AG09319 (cell line): Measurements from ENCODE around the gene FRMPD4.
A peak's percentile ranks its signal among the peaks of the same experiment; 100 is the strongest.

Experiments
- DNase-seq: peaks from one replicate; pipeline ENCODE4 v3.0.0-alpha.2; 2010; ENCODE audit warnings: low read depth; ENCODE audit errors: extremely low read depth
- TF ChIP-seq, protein P1 (sequence below): IDR thresholded peaks from 2 replicates; pipeline ENCODE4 v1.5.1; 2011; ENCODE audit warnings: low read depth, mild to moderate bottlenecking, inconsistent platforms, low read length, moderate library complexity

FRMPD4 gene

DNA sequence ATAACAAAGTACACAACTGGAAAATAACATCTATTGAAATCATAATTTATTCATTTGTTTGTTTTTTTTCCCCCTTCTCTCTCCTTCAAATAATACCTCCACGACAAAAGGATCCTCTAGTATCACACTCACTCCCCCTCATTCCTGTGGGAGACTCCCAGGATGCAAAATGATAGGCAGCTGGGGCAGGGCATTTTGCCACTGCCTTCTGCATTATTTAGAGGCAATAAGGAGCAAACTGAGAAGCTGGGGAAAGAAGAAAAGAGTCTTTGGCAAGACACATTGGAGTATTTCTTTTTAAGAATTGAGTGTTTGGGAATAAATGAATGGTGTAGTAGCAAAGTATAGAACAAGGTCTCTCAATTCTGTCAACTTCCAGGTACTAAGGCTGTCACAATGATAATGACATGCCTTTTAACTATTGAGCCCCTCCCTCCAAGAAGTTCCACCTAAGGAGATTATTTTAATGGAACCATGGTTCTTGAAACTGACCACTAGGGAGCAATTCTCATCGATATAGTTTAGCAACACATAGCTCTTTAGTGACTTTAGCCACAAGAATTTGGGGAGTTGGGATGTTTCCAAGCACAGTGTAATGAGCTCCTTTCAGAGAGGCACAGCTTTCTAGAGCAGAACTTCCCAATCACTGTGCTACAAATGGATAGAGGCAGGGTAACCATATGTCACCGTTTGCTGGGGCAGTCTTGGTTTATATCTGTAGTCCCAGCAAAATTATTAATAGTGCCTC, 303.3 kb downstream of the FRMPD4 start:
- TF ChIP-seq, protein P1, sequence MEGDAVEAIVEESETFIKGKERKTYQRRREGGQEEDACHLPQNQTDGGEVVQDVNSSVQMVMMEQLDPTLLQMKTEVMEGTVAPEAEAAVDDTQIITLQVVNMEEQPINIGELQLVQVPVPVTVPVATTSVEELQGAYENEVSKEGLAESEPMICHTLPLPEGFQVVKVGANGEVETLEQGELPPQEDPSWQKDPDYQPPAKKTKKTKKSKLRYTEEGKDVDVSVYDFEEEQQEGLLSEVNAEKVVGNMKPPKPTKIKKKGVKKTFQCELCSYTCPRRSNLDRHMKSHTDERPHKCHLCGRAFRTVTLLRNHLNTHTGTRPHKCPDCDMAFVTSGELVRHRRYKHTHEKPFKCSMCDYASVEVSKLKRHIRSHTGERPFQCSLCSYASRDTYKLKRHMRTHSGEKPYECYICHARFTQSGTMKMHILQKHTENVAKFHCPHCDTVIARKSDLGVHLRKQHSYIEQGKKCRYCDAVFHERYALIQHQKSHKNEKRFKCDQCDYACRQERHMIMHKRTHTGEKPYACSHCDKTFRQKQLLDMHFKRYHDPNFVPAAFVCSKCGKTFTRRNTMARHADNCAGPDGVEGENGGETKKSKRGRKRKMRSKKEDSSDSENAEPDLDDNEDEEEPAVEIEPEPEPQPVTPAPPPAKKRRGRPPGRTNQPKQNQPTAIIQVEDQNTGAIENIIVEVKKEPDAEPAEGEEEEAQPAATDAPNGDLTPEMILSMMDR, result peak; percentile 5
- peak; percentile 25 for DNase-seq

DNA sequence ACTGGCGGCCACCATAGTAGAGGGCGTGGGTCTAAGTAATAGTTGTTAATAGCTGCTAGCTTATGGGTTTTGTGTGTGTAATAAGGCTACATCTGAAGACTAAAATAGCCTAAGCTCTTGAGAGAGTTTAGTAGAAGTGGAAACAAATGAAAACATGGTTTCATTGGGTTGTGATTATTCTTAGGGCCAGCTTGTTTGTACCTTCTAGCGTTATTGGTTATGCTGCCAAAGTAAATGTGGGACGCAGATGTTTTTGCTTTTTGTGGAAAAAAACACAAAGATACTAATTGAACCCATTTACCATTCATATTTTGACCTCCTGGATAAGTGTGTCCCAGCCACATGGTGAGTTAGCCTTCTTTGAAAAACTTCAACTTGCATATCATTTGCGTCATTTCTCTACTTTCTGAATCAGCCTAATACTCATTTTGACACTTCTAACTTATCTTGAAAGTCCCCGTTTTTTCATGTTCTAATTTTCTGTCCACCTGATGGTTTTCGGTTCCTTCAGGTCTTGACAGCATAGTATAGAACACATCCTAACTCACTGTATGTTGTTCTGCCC, 305.3 kb downstream of the FRMPD4 start:
- DNase-seq, result no peak
- TF ChIP-seq, protein P1, result no peak

DNA sequence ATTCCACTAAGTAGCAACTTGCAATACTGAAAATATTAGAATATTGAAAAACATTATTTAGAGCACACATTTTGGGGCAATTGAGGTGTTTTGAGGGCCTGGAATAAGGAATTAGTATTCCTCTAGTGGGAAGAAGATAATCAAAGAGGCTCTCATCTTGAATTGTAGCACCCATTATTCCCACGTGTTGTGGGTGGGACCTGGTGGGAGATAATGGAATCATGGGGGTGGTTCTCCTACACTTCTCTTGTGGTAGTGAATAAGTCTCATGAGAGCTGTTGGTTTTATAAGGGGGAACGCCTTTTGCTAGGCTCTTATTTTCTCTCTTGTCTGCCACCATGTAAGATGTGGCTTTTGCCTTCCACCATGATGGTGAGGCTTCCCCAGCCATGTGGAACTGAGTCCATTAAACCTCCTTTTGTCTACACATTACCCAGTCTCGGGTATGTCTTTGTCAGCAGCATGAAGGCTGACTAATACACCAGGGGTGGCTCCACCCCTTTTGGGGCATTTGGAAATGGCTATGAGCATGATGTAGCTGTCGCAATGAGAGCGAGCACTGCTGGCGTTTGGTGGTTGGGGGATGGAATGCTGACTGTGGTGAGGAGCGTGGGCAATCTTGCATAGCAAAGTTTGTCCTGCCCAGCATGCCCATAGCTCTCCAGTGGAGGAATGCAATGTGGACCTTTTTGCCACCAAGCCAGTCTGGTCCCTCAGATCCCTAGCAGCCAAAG, 308.2 kb downstream of the FRMPD4 start:
- DNase-seq, result no peak
- TF ChIP-seq, protein P1, result no peak

DNA sequence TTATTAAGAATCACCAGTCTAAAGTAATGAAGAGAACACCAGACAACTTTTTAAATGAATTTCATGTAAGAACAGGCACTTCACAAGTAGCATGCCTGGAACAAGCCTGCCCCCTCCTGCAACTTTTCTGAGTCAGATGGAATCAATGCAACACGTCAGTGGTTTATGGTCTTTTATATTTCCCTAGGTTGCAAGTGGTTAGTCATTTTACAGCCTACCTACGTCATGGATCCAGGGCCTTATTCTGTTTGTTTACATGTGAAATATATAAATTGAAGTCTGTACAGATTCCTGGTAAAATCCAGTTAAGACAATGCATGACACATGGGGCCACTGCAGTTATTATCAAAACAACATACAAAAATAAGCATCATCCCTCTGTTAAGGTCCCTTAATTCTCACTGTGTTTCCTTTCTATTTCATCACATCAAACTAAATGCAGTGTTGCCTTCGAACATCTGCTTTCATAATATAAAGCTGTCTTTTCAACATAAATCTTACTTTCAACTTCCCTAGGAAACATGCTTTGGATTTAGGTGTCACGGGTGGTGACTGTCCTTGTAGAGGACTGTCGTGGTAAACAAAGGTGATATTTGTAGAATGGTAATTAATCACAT, 309.3 kb downstream of the FRMPD4 start:
- DNase-seq, result peak; percentile 15
- TF ChIP-seq, protein P1, result peak; percentile 26

DNA sequence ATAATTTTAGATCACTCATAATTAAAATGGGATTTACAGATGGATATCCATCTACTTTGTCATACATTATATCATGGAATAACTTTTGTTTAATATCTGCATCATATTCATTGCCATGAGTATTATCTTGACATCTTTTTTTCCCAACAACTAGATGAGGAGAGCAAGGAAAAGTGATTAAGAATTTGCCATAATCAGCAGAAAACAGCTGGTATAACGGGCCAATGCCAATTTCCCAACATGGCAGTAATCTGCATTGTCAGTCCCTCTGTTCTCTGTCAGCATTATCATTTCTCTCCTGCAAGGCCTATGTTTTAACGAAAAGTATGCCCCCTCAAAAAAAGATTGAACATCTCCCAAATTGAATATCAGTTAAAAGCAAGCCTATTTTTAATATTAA, 314.0 kb downstream of the FRMPD4 start:
- no peak for DNase-seq
- TF ChIP-seq, protein P1, result no peak

DNA sequence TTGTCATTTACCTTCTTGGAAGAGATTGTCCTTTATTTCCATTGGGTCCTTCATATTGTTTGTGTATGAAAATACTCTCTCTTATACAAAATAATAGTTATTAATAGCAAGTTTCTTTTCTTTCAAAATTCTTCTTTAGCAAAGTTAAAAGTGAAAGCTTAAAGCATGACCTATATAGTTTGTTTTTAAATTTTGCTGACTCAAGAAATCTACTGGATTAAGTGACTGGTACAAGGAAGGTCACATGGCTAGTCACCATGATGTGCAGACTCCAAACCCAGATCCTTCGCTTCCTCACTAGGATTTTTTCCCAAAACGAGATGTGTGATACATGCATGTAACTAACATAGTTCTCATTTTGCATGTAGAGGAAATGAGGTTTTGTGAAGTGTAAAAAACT, 322.7 kb downstream of the FRMPD4 start:
- no peak for DNase-seq
- TF ChIP-seq, protein P1, result no peak
